Activated CD8-positive, alpha-beta T cell treated with anti-CD3 and anti-CD28 coated beads for 36 hours (primary cell): ENCODE data around the gene SPATA32. TPM values are rescaled to one million over a fixed set of nuclear protein-coding genes. Genes with fewer than 3 reads are reported as not detected.

Experiments
- ATAC-seq: fragments of 200-7000 bp; cut with Tn5 transposase; one replicate; pipeline ENCODE4 v1.10.0; 2021; ENCODE audit warnings: mild to moderate bottlenecking, moderate library complexity
- CTCF ChIA-PET: fragments of 350-600 bp; sonication (Branson Sonifier 250); formaldehyde crosslinking; loops from one replicate; lab custom pipeline; 2021; ENCODE audit warnings: antibody characterized with exemption; lab: Charles Lee
- POLR2A ChIA-PET: fragments of 350-600 bp; sonication (Branson Sonifier 250); formaldehyde crosslinking; loops from one replicate; lab custom pipeline; 2021; ENCODE audit warnings: antibody characterized with exemption; lab: Charles Lee
- DNase-seq: peaks from one replicate; pipeline ENCODE4 v3.0.0-alpha.2; 2020
- H3K27ac Mint-ChIP-seq: one replicate; pipeline ENCODE4 v1.8.0; 2021; ENCODE audit warnings: mild to moderate bottlenecking, mixed read lengths
- H3K27me3 Mint-ChIP-seq: one replicate; pipeline ENCODE4 v1.8.0; 2021; ENCODE audit warnings: mixed read lengths
- H3K36me3 Mint-ChIP-seq: one replicate; pipeline ENCODE4 v1.8.0; 2021; ENCODE audit warnings: low read depth, mixed read lengths
- H3K4me1 Mint-ChIP-seq: one replicate; pipeline ENCODE4 v1.8.0; 2021; ENCODE audit warnings: low read depth, mixed read lengths
- H3K4me3 Mint-ChIP-seq: one replicate; pipeline ENCODE4 v1.8.0; 2021; ENCODE audit warnings: mild to moderate bottlenecking, moderate library complexity, mixed read lengths
- H3K9me3 Mint-ChIP-seq: one replicate; pipeline ENCODE4 v1.8.0; 2021; ENCODE audit warnings: mixed read lengths
- CTCF ChIP-seq: fragments of 200-600 bp; IDR thresholded peaks from one replicate; pipeline ENCODE4 v1.8.0; 2022; ENCODE audit warnings: antibody characterized with exemption, mild to moderate bottlenecking
- intact Hi-C: fragments of 100-400 bp; cut with micrococcal nuclease; formaldehyde crosslinking; loops from one replicate; pipeline ENCODE4 v1.10.0; 2022
- total RNA-seq, 2 experiments: library from RNA; stranded (reverse); gene quantifications; one replicate each; pipeline ENCODE4 v1.2.3, GENCODE V29; 2021

The SPATA32 gene
- total RNA-seq, 2 experiments from 2014 or later = 0.27 to 0.63 TPM

GRCh38 chr17:45234641-45235415 is 27.1 kb downstream of the SPATA32 start:
- ChIA-PET CTCF (interaction anchor here (0.6 to 14.5 kb wide), 33 partner anchors 9 to 180 kb away, joined by 3 to 406 read pairs (median 4); partner anchors contain the start of genes ACBD4, FMNL1 and HEXIM1), POLR2A (interaction anchor here (23.2 kb wide), 1 partner anchor 11 kb away, joined by 399 read pairs; the partner anchor contains the start of gene FMNL1)
- Mint-ChIP-seq H3K4me3 (peak overlapping the region; percentile 41), H3K27me3 (no peaks in the 10 kb centered on the region), H3K4me1 (peaks cover 62% of the 10 kb centered on the region), H3K27ac (peak overlapping the region; percentile 99), H3K36me3 (peaks cover 84% of the 10 kb centered on the region), H3K9me3 (no peaks in the 10 kb centered on the region)
- DNase-seq (peak; percentile 64), ATAC-seq (peak; percentile 66)
- intact Hi-C loops = loop anchor here (1.0 kb wide), 1 partner anchor 16 kb away; no protein-coding TSS in a partner anchor
- peak; percentile 50 for TF ChIP-seq CTCF

- no peaks in the 10 kb centered on the region for H3K9me3 Mint-ChIP-seq
- ChIA-PET CTCF (interaction anchor here (0.8 to 14.5 kb wide), 3 partner anchors 12 to 152 kb away, joined by 4 to 406 read pairs (median 17); partner anchors contain the start of genes ACBD4 and FMNL1), POLR2A (interaction anchor here (21.2 to 23.2 kb wide), 2 partner anchors 5 to 10 kb away, joined by 399 read pairs; partner anchors contain the start of gene FMNL1)
- intact Hi-C loops = no loop called here
- DNase-seq (no peak), ATAC-seq (no peak)
- peak overlapping the region; percentile 99 for H3K27ac Mint-ChIP-seq
- peaks cover 72% of the 10 kb centered on the region for H3K4me1 Mint-ChIP-seq
- H3K36me3 Mint-ChIP-seq = peaks cover 75% of the 10 kb centered on the region
- H3K27me3 Mint-ChIP-seq = no peaks in the 10 kb centered on the region
- peak overlapping the region; percentile 44 for H3K4me3 Mint-ChIP-seq
- no peak for TF ChIP-seq CTCF
Observed at GRCh38 chr17:45233423-45233924, 28.4 kb downstream of the SPATA32 start.

GRCh38 chr17:45232514-45233422 is 29.1 kb downstream of the SPATA32 start:
- intact Hi-C loops = no loop called here
- peaks cover 75% of the 10 kb centered on the region for H3K4me1 Mint-ChIP-seq
- H3K36me3 Mint-ChIP-seq = peaks cover 71% of the 10 kb centered on the region
- H3K27ac Mint-ChIP-seq = peak overlapping the region; percentile 99
- no peaks in the 10 kb centered on the region for H3K9me3 Mint-ChIP-seq
- POLR2A ChIA-PET = interaction anchor here (0.7 to 23.2 kb wide), 4 partner anchors 6 to 402 kb away, joined by 3 to 399 read pairs (median 305); partner anchors contain the start of genes FMNL1 and MAP3K14
- H3K27me3 Mint-ChIP-seq = no peaks in the 10 kb centered on the region
- ATAC-seq = no peak
- DNase-seq = no peak
- TF ChIP-seq CTCF = no peak
- peak overlapping the region; percentile 99 for H3K4me3 Mint-ChIP-seq
- CTCF ChIA-PET = interaction anchor here (0.8 to 14.5 kb wide), 9 partner anchors 8 to 153 kb away, joined by 3 to 406 read pairs (median 8); partner anchors contain the start of genes ACBD4 and FMNL1

GRCh38 chr17:45231481-45232116 is 30.3 kb downstream of the SPATA32 start:
- Mint-ChIP-seq H3K4me3 (peak overlapping the region; percentile 99), H3K9me3 (no peaks in the 10 kb centered on the region), H3K4me1 (peaks cover 79% of the 10 kb centered on the region), H3K36me3 (peaks cover 69% of the 10 kb centered on the region), H3K27me3 (no peaks in the 10 kb centered on the region), H3K27ac (peak overlapping the region; percentile 99)
- intact Hi-C loops = no loop called here
- ChIA-PET POLR2A (interaction anchor here (0.7 to 23.2 kb wide), 5 partner anchors 7 to 401 kb away, joined by 3 to 399 read pairs (median 211); partner anchors contain the start of genes FMNL1, HEXIM1 and MAP3K14), CTCF (interaction anchor here (1.1 to 14.5 kb wide), 16 partner anchors 9 to 156 kb away, joined by 3 to 406 read pairs (median 6); partner anchors contain the start of genes ACBD4 and FMNL1)
- no peak for ATAC-seq
- TF ChIP-seq CTCF = peak; percentile 63
- peak; percentile 51 for DNase-seq
